WTC11 (cell line): Measurements from ENCODE around the gene RFC2. TPM values are rescaled to one million over a fixed set of nuclear protein-coding genes. Genes with fewer than 3 reads are reported as not detected.

Experiments used
- ATAC-seq: fragments of 200-7000 bp; cut with Tn5 transposase; 2 replicates; pipeline ENCODE4 v1.10.0; 2021; ENCODE audit warnings: mild to moderate bottlenecking, moderate library complexity
- CTCF ChIA-PET: fragments of 300-600 bp; sonication (Branson Sonifier 250); formaldehyde crosslinking; loops from one replicate; lab custom pipeline; 2021; ENCODE audit warnings: antibody characterized with exemption; lab: Charles Lee
- POLR2A ChIA-PET: fragments of 350-600 bp; sonication (Branson Sonifier 250); formaldehyde crosslinking; loops from one replicate; lab custom pipeline; 2021; ENCODE audit warnings: antibody characterized with exemption; lab: Charles Lee
- DNase-seq: peaks from one replicate; pipeline ENCODE4 v3.0.0; 2021; ENCODE audit warnings: low spot score
- H3K27ac Mint-ChIP-seq: 2 replicates; pipeline ENCODE4 v1.8.0; 2021; ENCODE audit warnings: mixed read lengths
- H3K27me3 Mint-ChIP-seq: 2 replicates; pipeline ENCODE4 v1.8.0; 2021; ENCODE audit warnings: low read depth, mild to moderate bottlenecking, moderate library complexity, mixed read lengths
- H3K36me3 Mint-ChIP-seq: 2 replicates; pipeline ENCODE4 v1.8.0; 2021; ENCODE audit warnings: mixed read lengths
- H3K4me1 Mint-ChIP-seq: 2 replicates; pipeline ENCODE4 v1.8.0; 2022; ENCODE audit warnings: mixed read lengths
- H3K4me3 Mint-ChIP-seq: 2 replicates; pipeline ENCODE4 v1.8.0; 2021; ENCODE audit warnings: mild to moderate bottlenecking, moderate library complexity, mixed read lengths
- H3K9me3 Mint-ChIP-seq: 2 replicates; pipeline ENCODE4 v1.8.0; 2021; ENCODE audit warnings: mixed read lengths
- ERG ChIP-seq: fragments of 250-450 bp; sonication (Bioruptor Pico); IDR thresholded peaks from 2 replicates; pipeline ENCODE4 v1.8.0; 2021; ENCODE audit warnings: mild to moderate bottlenecking
- FOXK1 ChIP-seq: sonication (generic); formaldehyde crosslinking; IDR thresholded peaks from 2 replicates; pipeline ENCODE4 v1.8.0; 2022; ENCODE audit warnings: mild to moderate bottlenecking, moderate library complexity, missing genetic modification reagents
- FOXP4 ChIP-seq: sonication (generic); formaldehyde crosslinking; IDR thresholded peaks from 2 replicates; pipeline ENCODE4 v1.8.0; 2022; ENCODE audit warnings: mild to moderate bottlenecking, missing genetic modification reagents
- GTF2I ChIP-seq: fragments of 250-450 bp; sonication (Bioruptor Pico); conservative IDR thresholded peaks from 2 replicates; pipeline ENCODE4 v1.4.0; 2021; ENCODE audit warnings: mild to moderate bottlenecking
- IRF1 ChIP-seq: sonication (generic); formaldehyde crosslinking; IDR thresholded peaks from 2 replicates; pipeline ENCODE4 v1.8.0; 2023; ENCODE audit warnings: missing genetic modification reagents
- MAX ChIP-seq: sonication (generic); formaldehyde crosslinking; IDR thresholded peaks from 2 replicates; pipeline ENCODE4 v1.8.0; 2022; ENCODE audit warnings: mild to moderate bottlenecking, missing genetic modification reagents
- NR3C1 ChIP-seq: sonication (generic); formaldehyde crosslinking; conservative IDR thresholded peaks from 2 replicates; pipeline ENCODE4 v1.8.1; 2023; ENCODE audit warnings: low read depth, mild to moderate bottlenecking, missing genetic modification reagents
- RELA ChIP-seq: sonication (generic); formaldehyde crosslinking; IDR thresholded peaks from 2 replicates; pipeline ENCODE4 v1.8.1; 2022; ENCODE audit warnings: missing genetic modification reagents, mild to moderate bottlenecking, borderline replicate concordance
- RORB ChIP-seq: fragments of 250-450 bp; sonication (Bioruptor Pico); IDR thresholded peaks from 2 replicates; pipeline ENCODE4 v1.9.0; 2021; ENCODE audit warnings: mild to moderate bottlenecking
- SP1 ChIP-seq: sonication (generic); formaldehyde crosslinking; conservative IDR thresholded peaks from 2 replicates; pipeline ENCODE4 v1.8.1; 2022; ENCODE audit warnings: missing genetic modification reagents
- STAT6 ChIP-seq: sonication (generic); formaldehyde crosslinking; conservative IDR thresholded peaks from 2 replicates; pipeline ENCODE4 v1.8.1; 2023; ENCODE audit warnings: mild to moderate bottlenecking, low read depth, missing genetic modification reagents, moderate library complexity
- TEAD1 ChIP-seq: sonication (generic); formaldehyde crosslinking; IDR thresholded peaks from 2 replicates; pipeline ENCODE4 v1.8.0; 2022; ENCODE audit warnings: mild to moderate bottlenecking, missing genetic modification reagents
- TEAD4 ChIP-seq: sonication (generic); formaldehyde crosslinking; IDR thresholded peaks from 2 replicates; pipeline ENCODE4 v1.8.0; 2022; ENCODE audit warnings: mild to moderate bottlenecking, missing genetic modification reagents
- TP53 ChIP-seq: sonication (generic); formaldehyde crosslinking; IDR thresholded peaks from 2 replicates; pipeline ENCODE4 v1.8.1; 2023; ENCODE audit warnings: mild to moderate bottlenecking, missing genetic modification reagents
- ZNF121 ChIP-seq: sonication (generic); formaldehyde crosslinking; IDR thresholded peaks from 2 replicates; pipeline ENCODE4 v1.8.0; 2023; ENCODE audit warnings: missing genetic modification reagents
- ZNF423 ChIP-seq: fragments of 250-450 bp; sonication (Bioruptor Pico); IDR thresholded peaks from 2 replicates; pipeline ENCODE4 v2.1.2; 2022; ENCODE audit warnings: mild to moderate bottlenecking, moderate library complexity
- total RNA-seq: library from RNA; stranded (reverse); gene quantifications from 3 replicates; pipeline ENCODE4 v1.2.3, GENCODE V29; 2021

The RFC2 gene
- total RNA-seq, 1 experiment from 2014 or later, result 80.7 TPM

GRCh38 chr7:74286131-74286530 lies 31.9 kb upstream of the RFC2 start (continued):
- TF ChIP-seq ERG (CRISPR knock-in tag) (no peak), TP53 (no peak)

GRCh38 chr7:74284781-74285259 lies 30.6 kb upstream of the RFC2 start:
- CTCF ChIA-PET, result interaction anchor here (0.8 to 7.8 kb wide), 8 partner anchors 9 to 121 kb away, joined by 3 to 108 read pairs (median 6); no protein-coding TSS in a partner anchor
- H3K9me3 Mint-ChIP-seq, result no peaks in the 10 kb centered on the region
- TF ChIP-seq FOXK1 (CRISPR knock-in tag) (no peak), NR3C1 (CRISPR knock-in tag) (no peak), MAX (no peak), RORB (no peak), STAT6 (CRISPR knock-in tag) (no peak), SP1 (CRISPR knock-in tag) (no peak)
- POLR2A ChIA-PET, result interaction anchor here (0.6 to 1.0 kb wide), 3 partner anchors 12 to 44 kb away, joined by 3 to 5 read pairs (median 3); no protein-coding TSS in a partner anchor
- H3K4me3 Mint-ChIP-seq, result no peak overlapping the region
- H3K27ac Mint-ChIP-seq, result 0 out of 2 replicates have a peak overlapping the region, but pooled peaks have one; percentile 36
- peaks cover 2% of the 10 kb centered on the region for H3K27me3 Mint-ChIP-seq
- no peaks in the 10 kb centered on the region for H3K36me3 Mint-ChIP-seq
- ATAC-seq (peak; percentile 12), DNase-seq (no peak)
- H3K4me1 Mint-ChIP-seq, result peaks cover 41% of the 10 kb centered on the region

- CTCF ChIA-PET, result interaction anchor here (0.8 to 7.8 kb wide), 8 partner anchors 8 to 122 kb away, joined by 3 to 108 read pairs (median 6); no protein-coding TSS in a partner anchor
- peaks cover 46% of the 10 kb centered on the region for H3K4me1 Mint-ChIP-seq
- DNase-seq, result no peak
- peaks cover 2% of the 10 kb centered on the region for H3K27me3 Mint-ChIP-seq
- no peaks in the 10 kb centered on the region for H3K9me3 Mint-ChIP-seq
- peak overlapping the region; percentile 32; the same call in 1 of the 2 replicates for H3K27ac Mint-ChIP-seq
- ATAC-seq, result no peak
- H3K36me3 Mint-ChIP-seq, result no peaks in the 10 kb centered on the region
- POLR2A ChIA-PET, result interaction anchor here (0.6 kb wide), 1 partner anchor 45 kb away, joined by 3 read pairs; no protein-coding TSS in a partner anchor
- H3K4me3 Mint-ChIP-seq, result no peak overlapping the region
- peak; percentile 70; the same call in 1 of the 2 replicates for TF ChIP-seq ZNF121 (CRISPR knock-in tag)
- TF ChIP-seq IRF1, result no peak
Measured at GRCh38 chr7:74283858-74284447, 29.8 kb upstream of the RFC2 start.

GRCh38 chr7:74282748-74283459 lies 28.7 kb upstream of the RFC2 start:
- Mint-ChIP-seq H3K4me3 (no peak overlapping the region), H3K4me1 (peaks cover 39% of the 10 kb centered on the region), H3K27ac (no peak overlapping the region)
- peak; percentile 46 for DNase-seq
- ATAC-seq, result peak; percentile 32
- TF ChIP-seq ZNF423 (CRISPR knock-in tag), result peak; percentile 80
- TF ChIP-seq ZNF121 (CRISPR knock-in tag), result 0 out of 2 replicates have a peak, but pooled peaks have one; percentile 5
- TF ChIP-seq TEAD1, result peak; percentile 50; the same call in 1 of the 2 replicates
- peak; percentile 59; the same call in 1 of the 2 replicates for TF ChIP-seq TEAD4
- TF ChIP-seq FOXP4 (CRISPR knock-in tag), result 0 out of 2 replicates have a peak, but pooled peaks have one; percentile 38
- TF ChIP-seq GTF2I (CRISPR knock-in tag), result no peak
- no peak for TF ChIP-seq RELA
- TF ChIP-seq, all 79 proteins: peak for 5
- ChIA-PET POLR2A (no interaction called here), CTCF (interaction anchor here (0.6 to 5.0 kb wide), 7 partner anchors 9 to 123 kb away, joined by 3 to 21 read pairs (median 4); partner anchors contain the start of gene RFC2)
- Mint-ChIP-seq H3K27me3 (no peaks in the 10 kb centered on the region), H3K36me3 (no peaks in the 10 kb centered on the region), H3K9me3 (no peaks in the 10 kb centered on the region)
